Measurements from ENCODE around the gene CSMD2. TPM values are rescaled to one million over a fixed set of nuclear protein-coding genes. Genes with fewer than 3 reads are reported as not detected.

The CSMD2 gene
- total RNA-seq, 2 experiments from 2014 or later: not detected

- CTCF ChIA-PET: no interaction called here
- POLR2A ChIA-PET: no interaction called here
Measured at GRCh38 chr1:33502726-33503125, 662.3 kb downstream of the CSMD2 start.

GRCh38 chr1:33501774-33502173 lies 663.3 kb downstream of the CSMD2 start:
- POLR2A ChIA-PET: no interaction called here
- CTCF ChIA-PET: no interaction called here

GRCh38 chr1:33501309-33501708 lies 663.7 kb downstream of the CSMD2 start:
- POLR2A ChIA-PET: no interaction called here
- CTCF ChIA-PET: no interaction called here

- CTCF ChIA-PET: no interaction called here
- POLR2A ChIA-PET: no interaction called here
Measured at GRCh38 chr1:33500547-33500946, 664.5 kb downstream of the CSMD2 start.

- CTCF ChIA-PET: no interaction called here
- POLR2A ChIA-PET: no interaction called here
Measured at GRCh38 chr1:33497410-33497809, 667.6 kb downstream of the CSMD2 start.

- POLR2A ChIA-PET: interaction anchor here (0.6 kb wide), 1 partner anchor 18 kb away, joined by 3 read pairs; no protein-coding TSS in a partner anchor
- CTCF ChIA-PET: no interaction called here
Measured at GRCh38 chr1:33494929-33495328, 670.1 kb downstream of the CSMD2 start.

- CTCF ChIA-PET: no interaction called here
Measured at GRCh38 chr1:33488624-33489023, 676.4 kb downstream of the CSMD2 start.

GRCh38 chr1:33482412-33482811 lies 682.6 kb downstream of the CSMD2 start:
- ChIA-PET POLR2A (interaction anchor here (0.6 kb wide), 2 partner anchors 8 to 374 kb away, joined by 3 read pairs; no protein-coding TSS in a partner anchor), CTCF (no interaction called here)

More at GRCh38 chr1:33488624-33489023, 676.4 kb downstream of the CSMD2 start:
- POLR2A ChIA-PET: no interaction called here

- ChIA-PET CTCF (no interaction called here), POLR2A (no interaction called here)
Measured at GRCh38 chr1:33477451-33477850, 687.6 kb downstream of the CSMD2 start.

GRCh38 chr1:33473900-33474299 lies 691.1 kb downstream of the CSMD2 start:
- CTCF ChIA-PET: no interaction called here
- POLR2A ChIA-PET: interaction anchor here (0.6 kb wide), 1 partner anchor 9 kb away, joined by 3 read pairs; no protein-coding TSS in a partner anchor

- ChIA-PET CTCF (no interaction called here), POLR2A (interaction anchor here (0.5 to 1.3 kb wide), 2 partner anchors 122 to 1966 kb away, joined by 3 to 4 read pairs; no protein-coding TSS in a partner anchor)
Measured at GRCh38 chr1:33472269-33472980, 692.6 kb downstream of the CSMD2 start, which contains the start of gene ZSCAN20. Gene ZSCAN20, plus strand, starts transcription at chr1:33472645. Its CDS starts 6,644 bp downstream, at chr1:33479289.

- CTCF ChIA-PET: interaction anchor here (0.8 to 1.6 kb wide), 4 partner anchors 39 to 175 kb away, joined by 3 to 8 read pairs (median 5); no protein-coding TSS in a partner anchor
- POLR2A ChIA-PET: interaction anchor here (1.3 kb wide), 1 partner anchor 121 kb away, joined by 3 read pairs; no protein-coding TSS in a partner anchor
Measured at GRCh38 chr1:33471416-33471815, 693.6 kb downstream of the CSMD2 start.

GRCh38 chr1:33470495-33471012 lies 694.5 kb downstream of the CSMD2 start:
- CTCF ChIA-PET: interaction anchor here (0.8 to 1.6 kb wide), 4 partner anchors 38 to 174 kb away, joined by 3 to 8 read pairs (median 5); no protein-coding TSS in a partner anchor
- POLR2A ChIA-PET: no interaction called here

GRCh38 chr1:33469691-33470090 lies 695.3 kb downstream of the CSMD2 start:
- POLR2A ChIA-PET: no interaction called here
- CTCF ChIA-PET: interaction anchor here (1.3 kb wide), 1 partner anchor 73 kb away, joined by 3 read pairs; no protein-coding TSS in a partner anchor

GRCh38 chr1:33468967-33469366 lies 696.1 kb downstream of the CSMD2 start:
- ChIA-PET POLR2A (no interaction called here), CTCF (interaction anchor here (1.3 to 2.5 kb wide), 2 partner anchors 73 to 173 kb away, joined by 3 to 8 read pairs; no protein-coding TSS in a partner anchor)

- ChIA-PET POLR2A (no interaction called here), CTCF (interaction anchor here (2.5 kb wide), 1 partner anchor 173 kb away, joined by 8 read pairs; no protein-coding TSS in a partner anchor)
Measured at GRCh38 chr1:33468531-33468930, 696.5 kb downstream of the CSMD2 start.

- ChIA-PET CTCF (interaction anchor here (2.5 kb wide), 1 partner anchor 172 kb away, joined by 8 read pairs; no protein-coding TSS in a partner anchor), POLR2A (no interaction called here)
Measured at GRCh38 chr1:33468011-33468410, 697.0 kb downstream of the CSMD2 start.

GRCh38 chr1:33466159-33466558 lies 698.9 kb downstream of the CSMD2 start:
- ChIA-PET CTCF (no interaction called here), POLR2A (no interaction called here)

- CTCF ChIA-PET: no interaction called here
- POLR2A ChIA-PET: no interaction called here
Measured at GRCh38 chr1:33465316-33465715, 699.7 kb downstream of the CSMD2 start.

- ChIA-PET CTCF (no interaction called here), POLR2A (no interaction called here)
Measured at GRCh38 chr1:33464552-33464951, 700.5 kb downstream of the CSMD2 start.

Measured in activated CD8-positive, alpha-beta memory T cell treated with anti-CD3 and anti-CD28 coated beads for 36 hours (primary cell).